A673 (cell line): ENCODE results near the gene MRPS23. TPM values are rescaled to one million over a fixed set of nuclear protein-coding genes. Genes with fewer than 3 reads are reported as not detected.

Experiments used
- BruUV-seq: library from RNA; stranded (reverse); fragments of 400-500 nt; replicated peaks from 2 replicates; lab custom pipeline; 2021; lab: Mats Ljungman, UMichigan
- CTCF ChIA-PET: fragments of 300-600 bp; sonication (Branson Sonifier 250); formaldehyde crosslinking; loops from one replicate; lab custom pipeline; 2022; ENCODE audit warnings: antibody characterized with exemption; lab: Charles Lee
- POLR2A ChIA-PET: fragments of 300-600 bp; sonication (Branson Sonifier 250); formaldehyde crosslinking; loops from one replicate; lab custom pipeline; 2022; ENCODE audit warnings: antibody characterized with exemption; ENCODE audit not compliant: low non-redundant PET; lab: Charles Lee
- DNase-seq: peaks from one replicate; pipeline ENCODE4 v3.0.0-alpha.2; 2015; ENCODE audit warnings: low spot score
- H3K27ac ChIP-seq: fragments of 200-600 bp; sonication (generic); 2 replicates; pipeline ENCODE4 v1.5.1; 2016; ENCODE audit warnings: mixed run types, low read depth, mild to moderate bottlenecking, mixed read lengths, antibody characterized with exemption, low read length; ENCODE audit not compliant: poor library complexity, severe bottlenecking
- H3K27me3 ChIP-seq: fragments of 200-600 bp; sonication (generic); replicated peaks from 2 replicates; pipeline ENCODE4 v1.6.1; 2017; ENCODE audit warnings: mixed run types, low read depth, mild to moderate bottlenecking, mixed read lengths, antibody characterized with exemption, low read length; ENCODE audit not compliant: insufficient read depth, poor library complexity
- H3K36me3 ChIP-seq: fragments of 200-600 bp; sonication (generic); 2 replicates; pipeline ENCODE4 v1.6.1; 2016; ENCODE audit warnings: mixed run types, mild to moderate bottlenecking, mixed read lengths, antibody characterized with exemption, low read length; ENCODE audit not compliant: insufficient read depth, poor library complexity, severe bottlenecking
- H3K4me1 ChIP-seq: fragments of 200-600 bp; sonication (generic); 2 replicates; pipeline ENCODE4 v1.6.1; 2017; ENCODE audit warnings: mixed run types, mild to moderate bottlenecking, mixed read lengths, antibody characterized with exemption, low read length; ENCODE audit not compliant: insufficient read depth, poor library complexity, severe bottlenecking
- H3K4me3 ChIP-seq: fragments of 200-600 bp; sonication (generic); 2 replicates; pipeline ENCODE4 v1.5.1; 2016; ENCODE audit warnings: low read depth, mixed run types, mild to moderate bottlenecking, mixed read lengths, low read length; ENCODE audit not compliant: poor library complexity, severe bottlenecking
- H3K9me3 ChIP-seq: fragments of 200-600 bp; sonication (generic); 2 replicates; pipeline ENCODE4 v1.6.1; 2016; ENCODE audit warnings: mixed run types, low read depth, mild to moderate bottlenecking, mixed read lengths, antibody characterized with exemption, low read length; ENCODE audit not compliant: poor library complexity, severe bottlenecking
- EZH2 ChIP-seq: fragments of 200-600 bp; sonication (generic); IDR thresholded peaks from 2 replicates; pipeline ENCODE4 v1.6.1; 2017; ENCODE audit warnings: borderline replicate concordance, low read depth, mild to moderate bottlenecking, mixed read lengths, antibody characterized with exemption, low read length; ENCODE audit not compliant: poor library complexity, severe bottlenecking
- intact Hi-C: fragments of 100-400 bp; cut with micrococcal nuclease; formaldehyde crosslinking; loops from one replicate; pipeline ENCODE4 v1.10.0; 2022; ENCODE audit not compliant: unreplicated experiment
- total RNA-seq: library from RNA; stranded (reverse); gene quantifications from 2 replicates; pipeline ENCODE4 v1.2.3, GENCODE V29; 2021
- TF ChIP-seq, protein P1 (sequence below): fragments of 300-800, 200-600 bp; sonication (generic); conservative IDR thresholded peaks from 2 replicates; pipeline ENCODE4 v1.5.1; 2017; ENCODE audit warnings: low read depth, mild to moderate bottlenecking, antibody characterized with exemption, low read length, moderate library complexity, mixed read lengths

Gene MRPS23
- total RNA-seq, 1 experiment from 2014 or later = 94.2 TPM

DNA sequence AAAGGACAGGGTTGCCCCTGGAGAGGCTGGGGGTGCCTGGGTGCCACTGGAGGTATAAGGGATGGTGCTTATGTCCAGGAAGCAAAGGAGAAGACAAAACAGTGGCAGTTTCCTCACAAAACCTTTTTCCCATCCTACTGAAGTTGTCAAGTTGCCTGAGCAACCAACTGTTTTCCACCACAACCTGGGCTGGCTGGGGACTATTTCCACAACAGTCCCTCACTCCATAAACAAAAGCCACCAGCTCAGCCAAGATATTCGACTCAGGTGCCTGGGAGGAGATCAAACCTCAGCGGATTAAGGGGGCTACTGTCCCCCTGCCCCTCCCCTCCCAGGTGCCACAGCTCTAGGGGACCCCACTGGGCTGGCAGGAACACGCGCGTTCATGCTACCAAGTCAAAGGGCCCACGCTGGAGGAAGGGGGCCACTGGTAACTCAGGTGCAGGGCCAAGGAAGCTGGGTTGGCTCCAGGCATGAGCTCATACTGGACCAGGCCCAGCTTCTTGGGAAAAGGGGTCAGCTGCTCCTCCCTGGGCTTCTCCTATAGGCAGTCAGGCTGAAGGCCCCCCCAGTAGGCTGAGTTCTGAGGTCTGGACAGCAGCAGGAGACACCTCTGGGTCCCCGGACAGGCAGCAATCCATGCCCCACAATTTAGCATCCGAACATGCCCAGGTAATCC is 45.7 kb upstream of the MRPS23 start:
- ChIA-PET POLR2A (no interaction called here), CTCF (no interaction called here)
- intact Hi-C loops = no loop called here
- H3K9me3 ChIP-seq = no peaks in the 10 kb centered on the region
- no peak overlapping the region for H3K27ac ChIP-seq
- H3K4me3 ChIP-seq = no peak overlapping the region
- no peaks in the 10 kb centered on the region for H3K36me3 ChIP-seq
- peaks cover 15% of the 10 kb centered on the region for H3K4me1 ChIP-seq
- no peak for DNase-seq
- no peak for TF ChIP-seq EZH2
- TF ChIP-seq, protein P1, sequence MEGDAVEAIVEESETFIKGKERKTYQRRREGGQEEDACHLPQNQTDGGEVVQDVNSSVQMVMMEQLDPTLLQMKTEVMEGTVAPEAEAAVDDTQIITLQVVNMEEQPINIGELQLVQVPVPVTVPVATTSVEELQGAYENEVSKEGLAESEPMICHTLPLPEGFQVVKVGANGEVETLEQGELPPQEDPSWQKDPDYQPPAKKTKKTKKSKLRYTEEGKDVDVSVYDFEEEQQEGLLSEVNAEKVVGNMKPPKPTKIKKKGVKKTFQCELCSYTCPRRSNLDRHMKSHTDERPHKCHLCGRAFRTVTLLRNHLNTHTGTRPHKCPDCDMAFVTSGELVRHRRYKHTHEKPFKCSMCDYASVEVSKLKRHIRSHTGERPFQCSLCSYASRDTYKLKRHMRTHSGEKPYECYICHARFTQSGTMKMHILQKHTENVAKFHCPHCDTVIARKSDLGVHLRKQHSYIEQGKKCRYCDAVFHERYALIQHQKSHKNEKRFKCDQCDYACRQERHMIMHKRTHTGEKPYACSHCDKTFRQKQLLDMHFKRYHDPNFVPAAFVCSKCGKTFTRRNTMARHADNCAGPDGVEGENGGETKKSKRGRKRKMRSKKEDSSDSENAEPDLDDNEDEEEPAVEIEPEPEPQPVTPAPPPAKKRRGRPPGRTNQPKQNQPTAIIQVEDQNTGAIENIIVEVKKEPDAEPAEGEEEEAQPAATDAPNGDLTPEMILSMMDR = no peak
- BruUV-seq = no TSS peak
- H3K27me3 ChIP-seq = no peaks in the 10 kb centered on the region

DNA sequence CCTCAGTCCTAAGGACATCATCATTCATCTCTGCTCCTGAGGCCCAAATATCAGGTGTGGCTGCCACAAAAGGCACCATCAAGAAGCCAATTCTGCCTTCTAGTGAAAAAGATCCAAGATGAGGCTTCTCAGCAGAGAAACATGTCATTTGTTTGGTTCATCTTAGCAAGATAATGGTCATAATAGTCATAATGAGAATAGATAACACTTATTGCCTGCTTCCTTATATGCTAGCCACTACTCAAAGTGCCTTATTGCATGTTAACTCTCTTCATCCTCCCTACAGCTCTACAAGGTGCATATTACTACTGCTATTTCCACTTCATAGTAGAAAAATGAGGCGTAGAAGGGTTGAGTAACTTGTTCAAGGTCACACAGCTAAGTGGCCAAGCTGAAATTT is 45.0 kb upstream of the MRPS23 start:
- Histone ChIP-seq H3K27me3 (no peaks in the 10 kb centered on the region), H3K36me3 (no peaks in the 10 kb centered on the region), H3K4me1 (peaks cover 22% of the 10 kb centered on the region), H3K27ac (no peak overlapping the region), H3K4me3 (no peak overlapping the region), H3K9me3 (no peaks in the 10 kb centered on the region)
- DNase-seq = no peak
- no TSS peak for BruUV-seq
- intact Hi-C loops = no loop called here
- ChIA-PET CTCF (no interaction called here), POLR2A (no interaction called here)
- TF ChIP-seq, protein P1 = no peak
- TF ChIP-seq EZH2 = no peak

DNA sequence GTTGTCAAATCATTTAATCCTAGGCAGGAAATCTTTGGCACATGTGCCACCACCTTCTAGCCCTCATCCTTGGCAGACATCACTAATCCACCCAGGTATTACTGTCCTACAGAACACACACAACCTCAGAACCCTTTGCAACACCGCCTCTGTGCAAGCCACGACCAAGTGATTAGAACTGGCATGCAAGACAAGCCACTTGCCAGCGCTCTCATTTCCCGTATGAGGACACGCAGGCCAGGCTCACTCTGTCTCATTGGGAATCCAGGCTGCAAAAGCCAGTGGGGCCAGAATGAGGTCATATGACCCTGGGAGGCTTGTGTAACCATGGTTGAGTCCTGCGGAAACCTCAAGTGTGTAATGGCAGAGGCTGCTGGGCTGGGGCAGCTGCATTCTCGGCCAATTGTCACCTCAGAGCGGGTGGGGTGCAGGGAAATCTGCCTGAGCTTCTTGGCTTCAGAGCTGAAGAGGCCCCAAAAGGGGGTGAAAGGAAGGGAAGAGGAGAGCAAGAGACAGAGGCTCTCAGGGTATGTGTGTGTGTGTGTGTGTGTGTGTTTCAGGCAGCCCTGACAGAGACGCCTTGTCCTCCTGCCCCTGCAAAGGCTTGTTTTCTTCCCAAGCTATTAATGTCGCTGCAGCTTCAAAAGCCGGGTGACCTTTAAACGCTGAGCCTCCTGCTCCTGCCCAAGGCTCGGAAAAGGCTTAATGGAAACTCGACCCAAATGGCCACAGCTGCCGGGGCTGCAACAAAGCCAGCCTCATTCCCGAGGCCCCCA is 43.2 kb upstream of the MRPS23 start:
- H3K4me3 ChIP-seq = no peak overlapping the region

More for the DNA sequence above, 43.2 kb upstream of the MRPS23 start:
- Histone ChIP-seq H3K36me3 (no peaks in the 10 kb centered on the region), H3K9me3 (no peaks in the 10 kb centered on the region), H3K27ac (peak overlapping the region; percentile 32), H3K27me3 (no peaks in the 10 kb centered on the region), H3K4me1 (peaks cover 32% of the 10 kb centered on the region)
- intact Hi-C loops = loop anchor here (1.0 kb wide), 1 partner anchor 18 kb away; no protein-coding TSS in a partner anchor
- TF ChIP-seq, protein P1 = no peak; the same call in 1 of the 2 replicates
- no peak for TF ChIP-seq EZH2
- DNase-seq = peak; percentile 48
- CTCF ChIA-PET = interaction anchor here (0.7 to 1.3 kb wide), 7 partner anchors 10 to 107 kb away, joined by 3 to 9 read pairs (median 6); no protein-coding TSS in a partner anchor
- no TSS peak for BruUV-seq
- POLR2A ChIA-PET = no interaction called here
